Caco-2 (cell line): ENCODE measurements around the gene TFAM. TPM values are rescaled to one million over a fixed set of nuclear protein-coding genes. Genes with fewer than 3 reads are reported as not detected.

Experiments
- BruUV-seq: library from RNA; stranded (reverse); fragments of 400-500 nt; replicated peaks from 2 replicates; lab custom pipeline; 2021; lab: Mats Ljungman, UMichigan
- CTCF ChIA-PET: fragments of 300-600 bp; sonication (Branson Sonifier 250); formaldehyde crosslinking; loops from one replicate; lab custom pipeline; 2022; ENCODE audit warnings: antibody characterized with exemption; lab: Charles Lee
- POLR2A ChIA-PET: fragments of 300-600 bp; sonication (Branson Sonifier 250); formaldehyde crosslinking; loops from one replicate; lab custom pipeline; 2022; ENCODE audit warnings: antibody characterized with exemption; lab: Charles Lee
- DNase-seq, 2 experiments: peaks; one replicate each; pipeline versions ENCODE4 v3.0.0 to v3.0.0-alpha.2; 2020 to 2022
- H3K27me3 ChIP-seq: replicated peaks from 2 replicates; pipeline ENCODE4 v1.6.0; 2011; ENCODE audit warnings: low read length; ENCODE audit not compliant: control insufficient read depth, insufficient read depth
- H3K36me3 ChIP-seq: 2 replicates; pipeline ENCODE4 v1.5.1; 2011; ENCODE audit warnings: low read length; ENCODE audit not compliant: control insufficient read depth, insufficient read depth
- H3K4me1 ChIP-seq: fragments of 250-450 bp; sonication (Bioruptor Pico); 2 replicates; pipeline ENCODE4 v1.5.1; 2020; ENCODE audit warnings: mild to moderate bottlenecking
- H3K4me3 ChIP-seq: 2 replicates; pipeline ENCODE4 v1.5.1; 2011; ENCODE audit warnings: low read depth, mild to moderate bottlenecking, control low read depth, low read length
- H3K9me3 ChIP-seq: fragments of 250-450 bp; sonication (Bioruptor Pico); 2 replicates; pipeline ENCODE4 v1.5.1; 2020; ENCODE audit warnings: mild to moderate bottlenecking, moderate library complexity
- H3K27ac Mint-ChIP-seq: one replicate; pipeline ENCODE4 v1.8.0; 2022; ENCODE audit warnings: mixed read lengths; ENCODE audit not compliant: unreplicated experiment
- H3K27me3 Mint-ChIP-seq: one replicate; pipeline ENCODE4 v1.8.0; 2022; ENCODE audit warnings: mixed read lengths; ENCODE audit not compliant: insufficient read depth, unreplicated experiment
- H3K36me3 Mint-ChIP-seq: one replicate; pipeline ENCODE4 v1.8.0; 2022; ENCODE audit warnings: mild to moderate bottlenecking, mixed read lengths; ENCODE audit not compliant: insufficient read depth, unreplicated experiment
- H3K4me1 Mint-ChIP-seq: one replicate; pipeline ENCODE4 v1.8.0; 2022; ENCODE audit warnings: low read depth, mixed read lengths; ENCODE audit not compliant: unreplicated experiment
- H3K4me3 Mint-ChIP-seq: one replicate; pipeline ENCODE4 v1.8.0; 2022; ENCODE audit warnings: mild to moderate bottlenecking, moderate library complexity, mixed read lengths; ENCODE audit not compliant: unreplicated experiment
- H3K9me3 Mint-ChIP-seq: one replicate; pipeline ENCODE4 v1.8.0; 2022; ENCODE audit warnings: mixed read lengths; ENCODE audit not compliant: unreplicated experiment
- CTCF ChIP-seq, 2 experiments: fragments of 200-600 bp in 1 of 2; IDR thresholded peaks; 1 replicate in 1 of 2; 2 replicates in 1 of 2; pipeline versions ENCODE4 v1.5.1 to v1.8.0; 2011 to 2022; ENCODE audit warnings: antibody characterized with exemption in 1 of 2, control low read depth in 1 of 2, inconsistent platforms in 1 of 2, low read depth in 1 of 2, low read length in 1 of 2, mild to moderate bottlenecking in 1 of 2, moderate library complexity in 1 of 2; ENCODE audit not compliant: insufficient read depth in 1 of 2, severe bottlenecking in 1 of 2, unreplicated experiment in 1 of 2
- intact Hi-C: fragments of 100-400 bp; cut with micrococcal nuclease; formaldehyde crosslinking; loops from one replicate; pipeline ENCODE4 v1.10.0; 2022; ENCODE audit not compliant: unreplicated experiment
- total RNA-seq: library from RNA; stranded (reverse); gene quantifications from 2 replicates; pipeline ENCODE4 v1.2.3, GENCODE V29; 2022

TFAM gene
- total RNA-seq, 1 experiment from 2014 or later: 228 TPM

- Histone ChIP-seq H3K4me3 (no peak overlapping the region), H3K9me3 (no peaks in the 10 kb centered on the region), H3K4me1 (peaks cover 25% of the 10 kb centered on the region), H3K27me3 (no peaks in the 10 kb centered on the region), H3K36me3 (no peaks in the 10 kb centered on the region)
- CTCF ChIA-PET: no interaction called here
- no peak for TF ChIP-seq CTCF (IDR thresholded peaks at IDR 0.05; ENCODE audit: insufficient read depth in 1 of 2, low read depth in 1 of 2, low read length in 1 of 2, severe bottlenecking in 1 of 2, unreplicated experiment in 1 of 2)
- Mint-ChIP-seq H3K27me3 (no peaks in the 10 kb centered on the region), H3K36me3 (no peaks in the 10 kb centered on the region), H3K9me3 (peaks cover 20% of the 10 kb centered on the region), H3K27ac (no peak overlapping the region), H3K4me3 (no peak overlapping the region), H3K4me1 (peaks cover 19% of the 10 kb centered on the region)
- DNase-seq: no peak
- POLR2A ChIA-PET: no interaction called here
- intact Hi-C loops: loop anchor here (1.0 kb wide), 1 partner anchor 29 kb away; no protein-coding TSS in a partner anchor
- no TSS peak for BruUV-seq
Observed at GRCh38 chr10:58438986-58439385, 53.8 kb downstream of the TFAM start.

- H3K9me3 Mint-ChIP-seq: peaks cover 20% of the 10 kb centered on the region
- DNase-seq: no peak
- no peaks in the 10 kb centered on the region for H3K36me3 ChIP-seq
- H3K36me3 Mint-ChIP-seq: no peaks in the 10 kb centered on the region
- peaks cover 33% of the 10 kb centered on the region for H3K4me1 ChIP-seq
- ChIA-PET POLR2A (no interaction called here), CTCF (no interaction called here)
- intact Hi-C loops: no loop called here
- no peaks in the 10 kb centered on the region for H3K27me3 ChIP-seq
- no TSS peak for BruUV-seq
- no peak overlapping the region for H3K4me3 ChIP-seq
- no peaks in the 10 kb centered on the region for H3K27me3 Mint-ChIP-seq
- peak overlapping the region; percentile 7 for H3K27ac Mint-ChIP-seq
- no peak for TF ChIP-seq CTCF (IDR thresholded peaks at IDR 0.05; ENCODE audit: insufficient read depth in 1 of 2, low read depth in 1 of 2, low read length in 1 of 2, severe bottlenecking in 1 of 2, unreplicated experiment in 1 of 2)
- peaks cover 20% of the 10 kb centered on the region for H3K4me1 Mint-ChIP-seq
- H3K9me3 ChIP-seq: no peaks in the 10 kb centered on the region
- no peak overlapping the region for H3K4me3 Mint-ChIP-seq
Observed at GRCh38 chr10:58439632-58440364, 54.6 kb downstream of the TFAM start.

- no peak for TF ChIP-seq CTCF (IDR thresholded peaks at IDR 0.05; ENCODE audit: insufficient read depth in 1 of 2, low read depth in 1 of 2, low read length in 1 of 2, severe bottlenecking in 1 of 2, unreplicated experiment in 1 of 2)
- H3K27me3 Mint-ChIP-seq: no peaks in the 10 kb centered on the region
- Histone ChIP-seq H3K4me3 (no peak overlapping the region), H3K36me3 (no peaks in the 10 kb centered on the region), H3K4me1 (peaks cover 40% of the 10 kb centered on the region), H3K27me3 (no peaks in the 10 kb centered on the region), H3K9me3 (no peaks in the 10 kb centered on the region)
- no peak for DNase-seq
- H3K4me3 Mint-ChIP-seq: no peak overlapping the region
- peak overlapping the region; percentile 7 for H3K27ac Mint-ChIP-seq
- CTCF ChIA-PET: no interaction called here
- no peaks in the 10 kb centered on the region for H3K36me3 Mint-ChIP-seq
- POLR2A ChIA-PET: no interaction called here
- peaks cover 27% of the 10 kb centered on the region for H3K4me1 Mint-ChIP-seq
- BruUV-seq: no TSS peak
- H3K9me3 Mint-ChIP-seq: peaks cover 20% of the 10 kb centered on the region
- intact Hi-C loops: no loop called here
Observed at GRCh38 chr10:58440484-58440883, 55.3 kb downstream of the TFAM start.
